Putamen (tissue), 1 donor: ENCODE results near the gene GREM1.

Experiments
- DNase-seq: peaks from one replicate; pipeline ENCODE4 v3.0.0-alpha.2; 2016; ENCODE audit warnings: low spot score

The GREM1 gene

GRCh38 chr15:32730677-32731654 lies 13.2 kb downstream of the GREM1 start:
- DNase-seq, result no peak

- no peak for DNase-seq
Observed at GRCh38 chr15:32732574-32733157, 14.9 kb downstream of the GREM1 start.

GRCh38 chr15:32733281-32733680 lies 15.5 kb downstream of the GREM1 start:
- DNase-seq, result no peak

GRCh38 chr15:32735989-32736700 lies 18.3 kb downstream of the GREM1 start:
- DNase-seq, result no peak

GRCh38 chr15:32736701-32737061 lies 18.9 kb downstream of the GREM1 start:
- DNase-seq, result no peak

- no peak for DNase-seq
Observed at GRCh38 chr15:32737304-32737703, 19.5 kb downstream of the GREM1 start.

- no peak for DNase-seq
Observed at GRCh38 chr15:32738666-32739065, 20.9 kb downstream of the GREM1 start.

- no peak for DNase-seq
Observed at GRCh38 chr15:32739522-32740063, 21.8 kb downstream of the GREM1 start.

GRCh38 chr15:32743411-32744140 lies 25.8 kb downstream of the GREM1 start:
- no peak for DNase-seq

GRCh38 chr15:32746116-32746857 lies 28.5 kb downstream of the GREM1 start:
- DNase-seq, result no peak

GRCh38 chr15:32747921-32748342 lies 30.1 kb downstream of the GREM1 start:
- no peak for DNase-seq

- no peak for DNase-seq
Observed at GRCh38 chr15:32750979-32751378, 33.2 kb downstream of the GREM1 start.

- DNase-seq, result no peak
Observed at GRCh38 chr15:32757426-32757825, 39.6 kb downstream of the GREM1 start.

GRCh38 chr15:32763295-32763694 lies 45.5 kb downstream of the GREM1 start:
- DNase-seq, result no peak

GRCh38 chr15:32765236-32765635 lies 47.4 kb downstream of the GREM1 start:
- no peak for DNase-seq

GRCh38 chr15:32766101-32766500 lies 48.3 kb downstream of the GREM1 start:
- DNase-seq, result no peak

- no peak for DNase-seq
Observed at GRCh38 chr15:32767236-32767635, 49.4 kb downstream of the GREM1 start.

GRCh38 chr15:32774022-32774421 lies 56.2 kb downstream of the GREM1 start:
- no peak for DNase-seq

GRCh38 chr15:32775103-32775502 lies 57.3 kb downstream of the GREM1 start:
- DNase-seq, result no peak

GRCh38 chr15:32778391-32779176 lies 60.8 kb downstream of the GREM1 start:
- no peak for DNase-seq
